ENCODE measurements around the gene SARS1.

DNA sequence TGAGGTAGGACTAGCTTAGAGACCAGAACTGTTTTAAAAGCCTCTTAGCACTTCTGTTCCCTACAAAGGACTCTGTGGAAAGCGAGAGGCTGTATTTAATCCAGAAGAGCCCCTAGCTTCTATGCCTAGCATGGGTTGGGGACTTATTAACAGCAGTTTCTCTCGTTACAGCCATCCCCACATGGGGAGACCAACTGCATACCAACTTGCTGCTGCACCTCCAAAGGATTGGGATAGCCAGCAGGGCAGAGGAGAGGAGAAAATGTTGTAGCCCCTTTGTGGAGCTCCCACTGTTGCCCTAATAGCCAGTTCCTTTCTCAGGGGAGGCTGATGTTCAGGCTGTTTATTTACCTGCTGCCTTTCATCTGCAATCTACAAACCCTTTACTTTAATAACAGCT is 24.7 kb downstream of the SARS1 start:
- TF ChIP-seq, protein P1, sequence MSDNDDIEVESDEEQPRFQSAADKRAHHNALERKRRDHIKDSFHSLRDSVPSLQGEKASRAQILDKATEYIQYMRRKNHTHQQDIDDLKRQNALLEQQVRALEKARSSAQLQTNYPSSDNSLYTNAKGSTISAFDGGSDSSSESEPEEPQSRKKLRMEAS (IDR thresholded peaks at IDR 0.05): no peak
- no peak for TF ChIP-seq POLR2AphosphoS5 (IDR thresholded peaks at IDR 0.05; ENCODE audit: low read depth, low read length)
- no peak for TF ChIP-seq SIX5 (IDR thresholded peaks at IDR 0.05; ENCODE audit: low read depth, low read length)
- TF ChIP-seq, protein P2, sequence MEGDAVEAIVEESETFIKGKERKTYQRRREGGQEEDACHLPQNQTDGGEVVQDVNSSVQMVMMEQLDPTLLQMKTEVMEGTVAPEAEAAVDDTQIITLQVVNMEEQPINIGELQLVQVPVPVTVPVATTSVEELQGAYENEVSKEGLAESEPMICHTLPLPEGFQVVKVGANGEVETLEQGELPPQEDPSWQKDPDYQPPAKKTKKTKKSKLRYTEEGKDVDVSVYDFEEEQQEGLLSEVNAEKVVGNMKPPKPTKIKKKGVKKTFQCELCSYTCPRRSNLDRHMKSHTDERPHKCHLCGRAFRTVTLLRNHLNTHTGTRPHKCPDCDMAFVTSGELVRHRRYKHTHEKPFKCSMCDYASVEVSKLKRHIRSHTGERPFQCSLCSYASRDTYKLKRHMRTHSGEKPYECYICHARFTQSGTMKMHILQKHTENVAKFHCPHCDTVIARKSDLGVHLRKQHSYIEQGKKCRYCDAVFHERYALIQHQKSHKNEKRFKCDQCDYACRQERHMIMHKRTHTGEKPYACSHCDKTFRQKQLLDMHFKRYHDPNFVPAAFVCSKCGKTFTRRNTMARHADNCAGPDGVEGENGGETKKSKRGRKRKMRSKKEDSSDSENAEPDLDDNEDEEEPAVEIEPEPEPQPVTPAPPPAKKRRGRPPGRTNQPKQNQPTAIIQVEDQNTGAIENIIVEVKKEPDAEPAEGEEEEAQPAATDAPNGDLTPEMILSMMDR (IDR thresholded peaks at IDR 0.05; ENCODE audit: control extremely low read depth in 1 of 3, insufficient read depth in 1 of 3, low read depth in 1 of 3, low read length in 3 of 3): no peak
- TF ChIP-seq RAD21 (IDR thresholded peaks at IDR 0.05 in 1 of 2, conservative IDR thresholded peaks at IDR 0.05 in 1 of 2; ENCODE audit: low read depth in 2 of 2, low read length in 2 of 2): no peak
- TF ChIP-seq MAFK (IDR thresholded peaks at IDR 0.05; ENCODE audit: low read depth, low read length): no peak
